D721Med (cell line): Measurements from ENCODE around the gene NACA.

Experiments
- DNase-seq: peaks from one replicate; pipeline ENCODE4 v3.0.0; 2011; ENCODE audit warnings: low spot score; ENCODE audit not compliant: insufficient read length
- FAIRE-seq: peaks from 2 replicates; lab custom pipeline; 2011; peaks lifted over from hg19 to GRCh38; lab: Jason Lieb, UNC
- TF ChIP-seq, protein P1 (sequence below): IDR thresholded peaks from 2 replicates; pipeline ENCODE4 v1.5.1; 2012; ENCODE audit warnings: mild to moderate bottlenecking, control low read depth; ENCODE audit not compliant: insufficient read depth; ENCODE audit errors: missing control alignments

NACA gene

DNA sequence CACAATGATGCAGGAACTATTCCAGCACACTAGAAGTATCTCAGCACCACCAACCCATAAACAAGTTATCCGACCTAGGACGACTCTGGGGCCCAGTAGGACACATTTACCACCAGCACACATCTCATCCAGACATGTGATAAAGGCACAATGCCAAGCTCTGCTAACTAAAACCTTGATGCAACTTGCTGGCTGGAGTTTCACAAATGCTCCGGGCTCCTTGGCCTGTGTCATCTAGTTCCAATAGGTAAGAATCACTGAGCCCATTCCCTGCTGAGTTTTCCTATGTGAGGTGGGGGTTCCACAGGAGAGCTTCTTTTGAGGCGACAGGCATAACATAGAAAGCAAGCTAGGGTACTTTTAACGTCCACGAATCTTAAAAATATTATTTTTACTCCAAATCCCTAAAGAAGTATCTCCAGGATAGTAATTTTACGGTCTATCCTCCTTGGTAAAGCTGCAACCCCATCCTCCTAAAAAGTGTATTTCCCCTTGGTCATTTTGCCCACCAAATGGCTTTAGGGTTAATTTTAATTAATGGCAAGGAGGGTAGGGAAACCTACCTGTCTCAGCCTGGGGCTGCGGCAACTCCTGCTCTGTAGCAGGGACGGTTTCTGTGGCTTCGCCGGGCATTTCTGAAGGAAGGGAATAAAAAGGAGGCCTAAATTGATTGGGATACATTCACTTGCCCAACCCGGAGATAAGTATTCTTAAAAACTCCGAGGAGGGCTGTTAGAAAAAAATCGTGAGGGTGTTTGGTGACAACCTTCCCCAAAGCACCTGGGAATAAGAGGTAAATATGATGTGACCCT lies 1.0 kb downstream of the NACA start:
- DNase-seq (no peak), FAIRE-seq (no peak)
- TF ChIP-seq, protein P1, sequence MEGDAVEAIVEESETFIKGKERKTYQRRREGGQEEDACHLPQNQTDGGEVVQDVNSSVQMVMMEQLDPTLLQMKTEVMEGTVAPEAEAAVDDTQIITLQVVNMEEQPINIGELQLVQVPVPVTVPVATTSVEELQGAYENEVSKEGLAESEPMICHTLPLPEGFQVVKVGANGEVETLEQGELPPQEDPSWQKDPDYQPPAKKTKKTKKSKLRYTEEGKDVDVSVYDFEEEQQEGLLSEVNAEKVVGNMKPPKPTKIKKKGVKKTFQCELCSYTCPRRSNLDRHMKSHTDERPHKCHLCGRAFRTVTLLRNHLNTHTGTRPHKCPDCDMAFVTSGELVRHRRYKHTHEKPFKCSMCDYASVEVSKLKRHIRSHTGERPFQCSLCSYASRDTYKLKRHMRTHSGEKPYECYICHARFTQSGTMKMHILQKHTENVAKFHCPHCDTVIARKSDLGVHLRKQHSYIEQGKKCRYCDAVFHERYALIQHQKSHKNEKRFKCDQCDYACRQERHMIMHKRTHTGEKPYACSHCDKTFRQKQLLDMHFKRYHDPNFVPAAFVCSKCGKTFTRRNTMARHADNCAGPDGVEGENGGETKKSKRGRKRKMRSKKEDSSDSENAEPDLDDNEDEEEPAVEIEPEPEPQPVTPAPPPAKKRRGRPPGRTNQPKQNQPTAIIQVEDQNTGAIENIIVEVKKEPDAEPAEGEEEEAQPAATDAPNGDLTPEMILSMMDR: no peak

DNA sequence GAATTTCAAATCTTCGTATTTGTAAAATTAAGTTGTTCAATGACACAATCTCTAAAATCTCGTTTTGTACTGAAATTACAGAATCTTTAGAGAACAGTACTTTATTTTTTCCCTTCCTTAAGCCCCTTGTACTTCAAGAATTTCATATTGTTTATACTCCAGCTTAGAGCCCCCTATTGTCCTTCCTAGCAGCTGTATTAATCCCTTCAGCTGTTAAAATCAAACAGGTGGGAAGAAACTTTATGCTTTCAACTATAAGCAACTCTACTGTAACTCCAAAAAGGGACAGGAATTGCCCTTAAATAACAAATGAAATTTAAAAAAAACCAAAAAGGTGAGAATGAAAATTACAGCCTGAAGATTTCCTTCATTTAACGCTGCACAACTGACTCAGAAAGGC lies 1.7 kb downstream of the NACA start:
- DNase-seq (no peak), FAIRE-seq (no peak)
- TF ChIP-seq, protein P1: no peak

DNA sequence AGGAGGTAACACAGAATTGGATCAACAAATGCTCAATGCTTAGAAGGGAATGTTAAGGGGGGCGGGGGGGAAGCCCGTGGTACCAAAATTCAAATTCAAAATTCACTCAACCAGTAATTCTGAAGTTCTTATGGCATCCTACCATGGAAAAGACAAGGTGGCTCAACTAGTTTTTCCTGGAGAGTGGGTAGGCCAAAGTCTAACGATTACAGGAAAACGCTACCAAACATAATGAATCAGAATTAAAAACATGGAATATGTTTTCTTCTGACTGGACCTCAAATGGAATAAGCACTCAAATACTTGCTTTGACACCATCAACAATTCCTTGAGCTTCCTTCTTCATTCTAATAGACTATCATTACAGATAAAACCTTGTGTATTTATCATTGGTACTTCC lies 2.3 kb downstream of the NACA start:
- TF ChIP-seq, protein P1: no peak
- FAIRE-seq (no peak), DNase-seq (no peak)

DNA sequence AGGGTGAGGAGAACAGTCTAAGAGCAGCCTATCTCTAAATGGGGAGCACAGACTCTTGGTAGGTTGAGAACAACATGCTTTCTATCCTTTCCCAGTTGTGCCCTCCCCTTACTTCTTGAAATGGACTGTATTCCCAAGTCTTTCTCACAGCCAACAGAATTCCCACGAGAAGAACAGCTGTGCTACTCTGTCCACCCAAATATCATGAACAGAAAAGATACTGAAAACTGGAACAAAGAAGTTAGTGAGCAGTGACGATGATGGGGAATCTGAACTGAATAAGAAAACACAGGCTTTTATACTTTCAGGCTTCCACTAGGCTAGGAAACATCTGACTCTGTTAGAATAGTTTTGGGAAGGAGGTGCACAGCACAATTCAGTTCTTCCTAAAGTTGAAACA lies 3.4 kb downstream of the NACA start:
- no peak for FAIRE-seq
- no peak for DNase-seq
- TF ChIP-seq, protein P1: no peak

DNA sequence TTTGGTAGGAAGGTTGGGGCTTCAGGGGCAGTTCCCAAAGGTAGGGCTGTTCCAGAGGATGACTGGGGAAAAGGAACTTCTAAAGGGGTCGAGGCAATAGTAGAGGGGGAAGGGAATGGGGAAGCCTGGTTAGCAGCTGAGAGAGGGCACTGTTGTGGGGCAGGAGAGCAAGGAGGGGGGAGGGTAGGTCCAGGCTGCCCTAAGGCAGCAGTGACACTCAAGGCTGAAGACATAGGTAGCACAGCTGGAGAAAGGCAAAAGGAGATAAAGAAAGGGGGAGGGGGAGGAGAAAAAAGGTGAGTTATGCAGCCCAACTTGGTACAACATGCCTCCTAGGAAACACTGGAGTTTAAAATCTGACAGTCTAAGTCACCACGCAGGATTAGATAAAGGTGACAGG lies 3.9 kb downstream of the NACA start:
- no peak for FAIRE-seq
- TF ChIP-seq, protein P1: no peak
- no peak for DNase-seq

DNA sequence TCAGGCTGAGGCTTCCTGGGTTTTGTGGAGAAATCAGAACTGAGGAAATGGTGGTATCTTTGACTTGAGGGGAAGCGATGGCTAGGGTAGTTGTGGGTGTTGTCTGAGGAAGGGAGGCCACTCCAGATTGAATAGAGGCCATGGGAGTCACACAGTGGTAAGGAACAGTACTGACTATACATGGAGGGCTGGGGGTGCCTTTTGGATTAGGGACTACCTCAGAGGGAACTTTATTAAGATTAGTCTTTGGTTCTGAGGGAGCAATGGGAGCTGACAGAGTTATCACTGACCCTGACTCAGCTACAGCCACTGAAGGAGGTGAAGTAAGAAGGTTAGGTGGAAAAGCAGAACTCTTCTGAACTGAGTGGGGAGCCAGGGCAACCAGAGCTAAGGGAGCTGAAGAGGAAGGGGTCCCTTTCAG lies 4.4 kb downstream of the NACA start:
- TF ChIP-seq, protein P1: no peak
- DNase-seq (no peak), FAIRE-seq (no peak)

DNA sequence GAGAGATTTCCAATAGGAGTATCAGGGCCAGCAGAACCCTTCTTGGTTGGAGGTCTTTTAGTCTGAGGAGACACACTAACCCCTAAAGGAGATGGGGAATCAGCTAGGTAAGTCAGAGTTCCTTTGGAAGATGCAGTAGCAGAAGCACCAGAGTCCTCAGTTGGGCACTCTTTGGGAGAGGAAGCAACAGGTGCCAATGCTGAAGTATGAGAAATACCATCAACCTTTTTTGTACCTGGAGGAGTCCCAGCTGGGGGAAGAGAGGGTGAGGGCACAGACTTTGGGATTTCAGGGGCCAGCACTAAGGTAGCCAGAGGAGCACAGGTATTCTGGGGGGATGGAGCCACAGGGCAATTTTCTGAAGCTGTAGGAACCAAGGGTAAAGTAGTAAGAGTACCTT lies 6.0 kb downstream of the NACA start:
- TF ChIP-seq, protein P1: no peak
- no peak for FAIRE-seq
- no peak for DNase-seq
